Stimulated activated CD8-positive, alpha-beta memory T cell treated with anti-CD3 and anti-CD28 coated beads, Interleukin-7, amount 100 ng/mL, for 4 hours (primary cell): Measurements from ENCODE around the gene RBCK1.
"Not testable (repeated sequence)": the region's sequence is repeated elsewhere in the genome, so short reads cannot be mapped to it uniquely, and the experiment has no call there.

Experiments used
- DNase-seq, 2 donors: peaks; one replicate each; pipeline ENCODE4 v3.0.0-alpha.2; 2020; ENCODE audit warnings: low read depth in 2 of 2

The RBCK1 gene

DNA sequence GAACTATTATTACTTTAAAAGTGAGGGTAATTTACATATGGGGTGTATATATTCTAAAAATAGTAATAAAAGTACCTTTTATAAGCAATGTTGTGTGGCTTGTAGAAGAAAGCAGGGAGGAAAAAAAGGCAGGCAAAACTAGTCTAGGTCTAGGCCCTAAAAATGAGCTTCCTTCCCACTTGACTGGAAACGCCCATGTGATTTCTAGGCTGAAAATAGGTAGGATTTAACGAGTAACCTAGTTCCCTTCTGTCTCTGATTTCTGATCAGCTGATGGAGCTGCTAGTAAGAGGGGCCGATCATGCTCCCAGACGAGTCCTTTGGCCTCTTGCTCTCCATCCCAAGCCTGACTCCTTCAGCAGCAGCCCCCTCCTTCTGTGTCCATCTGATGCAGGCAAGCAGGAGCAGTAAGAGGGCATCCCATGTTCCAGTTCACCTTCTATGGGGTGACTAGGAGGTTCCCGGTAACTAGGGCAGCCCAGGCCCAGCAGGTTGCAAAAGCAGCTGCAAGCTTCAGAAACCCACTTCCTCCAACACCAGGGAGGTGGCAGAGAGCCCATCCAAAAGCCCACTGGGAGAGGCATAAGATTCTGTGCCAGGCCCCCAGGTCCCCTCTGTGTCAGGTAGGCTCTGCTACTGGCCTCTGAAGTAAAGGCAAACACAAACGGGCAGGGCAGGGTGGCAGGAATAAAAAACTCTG, 29.8 kb downstream of the RBCK1 start:
- DNase-seq, result no peak

- DNase-seq, result peak; percentile 43 to 44
Measured at GRCh38 chr20:438571-439469, 30.7 kb downstream of the RBCK1 start.

DNA sequence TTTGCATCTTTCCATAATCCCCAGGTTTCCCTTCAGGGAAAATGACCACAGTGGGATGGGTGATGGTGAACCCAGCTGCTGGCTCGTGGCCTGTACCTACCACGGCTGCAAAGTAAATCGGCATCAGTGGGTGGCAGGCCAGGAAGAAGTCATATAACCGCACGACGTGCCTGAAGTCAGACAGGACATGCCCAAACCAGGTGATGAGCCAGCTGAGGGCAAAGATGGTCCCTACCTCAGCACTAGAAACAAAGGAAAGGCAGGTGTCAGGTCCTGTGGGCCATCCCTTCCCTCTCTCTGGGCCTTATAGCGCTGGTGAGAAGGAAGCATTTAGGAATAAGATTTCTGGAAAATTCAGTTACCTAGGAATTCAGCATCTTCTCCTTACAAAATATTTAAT, 32.0 kb downstream of the RBCK1 start:
- no peak for DNase-seq

DNA sequence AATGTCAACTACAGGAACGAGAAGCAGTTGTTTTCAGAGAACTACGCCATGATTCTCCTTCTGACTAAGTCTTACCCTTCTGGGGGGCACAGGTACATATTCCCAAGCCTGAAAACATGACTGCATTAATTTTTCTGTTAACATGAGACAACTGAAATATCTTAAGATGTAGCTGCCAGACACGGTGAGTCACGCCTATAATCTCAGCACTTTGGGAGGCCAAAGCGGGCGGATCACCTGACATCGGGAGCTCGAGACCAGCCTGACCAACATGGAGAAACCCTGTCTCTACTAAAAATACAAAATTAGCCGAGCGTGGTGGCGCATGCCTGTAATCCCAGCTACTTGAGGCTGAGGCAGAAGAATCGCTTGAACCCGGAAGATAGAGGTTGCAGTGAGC, 32.5 kb downstream of the RBCK1 start:
- no peak for DNase-seq

DNA sequence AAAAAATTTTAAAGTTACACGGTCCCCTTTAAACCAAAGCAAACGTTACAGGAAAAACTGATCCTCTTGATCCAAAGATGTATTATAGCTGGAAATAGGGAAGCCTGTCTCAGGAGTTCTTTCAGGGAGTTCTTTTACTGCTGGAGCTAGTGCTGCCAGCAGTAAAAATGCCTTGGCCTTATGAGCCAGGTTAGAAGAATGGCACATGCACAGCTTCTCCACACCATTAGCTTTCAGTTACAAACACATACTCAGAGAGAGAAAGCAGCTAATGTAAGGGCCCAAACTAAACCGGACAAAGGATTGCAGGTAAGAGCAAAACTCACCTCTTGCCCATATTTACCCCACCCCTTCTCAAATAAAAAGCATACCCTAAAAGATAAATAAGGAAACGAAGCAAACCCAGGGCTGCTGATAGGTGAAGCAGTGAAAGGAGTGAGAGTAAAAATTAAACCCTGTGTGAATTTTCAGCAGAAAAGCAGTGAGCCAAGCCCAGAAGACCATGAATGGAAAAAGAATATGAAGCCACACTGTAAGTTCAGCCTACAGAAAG, 35.2 kb downstream of the RBCK1 start:
- no peak for DNase-seq

DNA sequence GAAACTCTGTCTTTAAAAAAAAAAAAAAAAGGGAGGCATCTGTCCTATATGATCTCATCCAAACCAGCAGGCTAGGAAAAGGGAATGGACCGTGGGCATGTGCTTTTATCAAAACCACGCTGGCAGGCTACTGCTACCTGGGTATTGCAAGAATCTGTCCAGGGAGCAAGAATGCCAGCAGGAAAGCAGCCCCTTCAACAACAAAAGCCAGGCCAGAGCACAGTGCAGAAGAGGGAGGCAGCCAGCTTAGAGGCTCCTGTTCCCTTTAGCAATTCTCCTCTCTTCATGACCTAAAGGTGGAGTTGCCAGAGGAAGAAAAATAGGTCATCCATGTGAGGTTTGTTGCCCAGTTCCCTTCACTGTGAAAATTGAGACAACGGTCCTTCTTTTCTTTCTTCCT, 36.0 kb downstream of the RBCK1 start:
- DNase-seq, result no peak

DNA sequence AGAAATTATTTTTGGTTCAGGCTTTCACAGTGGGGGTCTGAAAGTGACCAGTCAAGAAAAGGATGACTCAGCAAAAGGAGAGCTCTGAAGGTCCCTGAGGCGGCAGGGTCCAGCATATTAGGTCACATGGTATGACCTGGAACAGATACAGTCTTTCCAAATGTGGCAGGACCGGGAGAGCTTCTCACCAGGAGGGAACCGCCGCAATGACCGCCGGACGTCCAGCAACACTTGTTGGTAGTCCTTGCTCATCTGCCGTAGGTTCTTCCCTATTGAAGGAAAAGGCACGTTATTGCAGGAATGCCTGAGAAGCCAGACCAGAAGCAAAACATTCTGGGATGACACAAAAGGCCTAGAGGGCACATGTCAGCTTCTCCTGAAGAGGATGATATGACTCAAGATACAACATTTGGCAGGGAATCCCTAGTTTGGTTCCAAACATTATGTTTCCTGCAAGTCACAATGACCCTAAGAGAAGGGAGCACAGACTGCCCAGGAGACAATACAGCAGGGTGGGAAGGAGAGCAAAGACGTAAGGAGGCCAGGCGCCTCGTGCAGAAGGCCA, 36.8 kb downstream of the RBCK1 start:
- DNase-seq, result no peak

GRCh38 chr20:445514-446336, 37.6 kb downstream of the RBCK1 start:
- DNase-seq, result no peak

- DNase-seq, result not testable (repeated sequence)
Measured at GRCh38 chr20:452021-452420, 43.9 kb downstream of the RBCK1 start.

DNA sequence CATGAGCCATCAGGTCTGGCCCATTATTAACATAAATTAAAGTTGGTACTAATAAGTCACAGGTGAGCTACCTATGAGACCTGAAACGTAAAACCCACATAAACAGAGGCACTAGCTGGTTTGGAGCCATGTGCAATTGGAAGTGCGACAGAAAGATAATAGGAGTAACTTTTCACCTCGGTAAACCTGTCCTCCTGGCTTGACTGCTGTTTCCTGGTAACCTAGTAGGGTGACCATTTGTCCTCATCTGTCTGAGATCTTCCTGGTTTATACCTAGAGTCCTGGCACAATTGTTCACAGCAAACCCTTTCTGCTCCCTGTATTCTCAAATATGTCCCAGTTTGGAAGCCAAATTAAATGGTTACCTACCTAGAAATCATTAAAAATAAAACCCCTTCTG, 46.9 kb downstream of the RBCK1 start:
- DNase-seq, result no peak

- DNase-seq, result no peak
Measured at GRCh38 chr20:458776-459175, 50.7 kb downstream of the RBCK1 start.

GRCh38 chr20:460180-460579, 52.1 kb downstream of the RBCK1 start:
- no peak for DNase-seq

DNA sequence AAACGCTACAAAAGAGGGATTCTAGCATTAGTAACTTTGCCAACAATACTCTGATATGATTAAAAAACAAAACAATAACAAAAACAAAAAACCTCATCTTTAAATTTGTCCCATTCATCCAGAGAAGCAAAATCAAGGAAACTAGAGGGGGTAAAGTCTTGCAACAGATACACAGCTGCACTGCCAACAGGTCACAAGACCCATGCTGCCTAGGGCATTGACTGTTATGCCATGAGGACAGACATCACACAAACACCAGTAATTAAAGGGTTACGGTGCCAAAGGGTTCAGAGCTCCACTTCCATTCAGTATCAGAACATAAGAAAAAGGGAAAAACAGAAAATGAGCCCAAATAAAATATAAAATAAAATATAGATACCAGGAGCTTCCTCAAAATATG, 52.6 kb downstream of the RBCK1 start:
- DNase-seq, result no peak

GRCh38 chr20:461254-462198, 53.4 kb downstream of the RBCK1 start:
- peak; percentile 29 to 51 for DNase-seq

GRCh38 chr20:462199-462991, 54.3 kb downstream of the RBCK1 start, which contains the start of gene TBC1D20:
TSS of gene TBC1D20 (minus strand) at chr20:462533. CDS start at chr20:462405, 128 bp downstream.
- DNase-seq, result peak; percentile 61 to 82

GRCh38 chr20:467755-468154, 59.7 kb downstream of the RBCK1 start:
- no peak for DNase-seq

- no peak for DNase-seq
Measured at GRCh38 chr20:469746-470490, 61.8 kb downstream of the RBCK1 start.

DNA sequence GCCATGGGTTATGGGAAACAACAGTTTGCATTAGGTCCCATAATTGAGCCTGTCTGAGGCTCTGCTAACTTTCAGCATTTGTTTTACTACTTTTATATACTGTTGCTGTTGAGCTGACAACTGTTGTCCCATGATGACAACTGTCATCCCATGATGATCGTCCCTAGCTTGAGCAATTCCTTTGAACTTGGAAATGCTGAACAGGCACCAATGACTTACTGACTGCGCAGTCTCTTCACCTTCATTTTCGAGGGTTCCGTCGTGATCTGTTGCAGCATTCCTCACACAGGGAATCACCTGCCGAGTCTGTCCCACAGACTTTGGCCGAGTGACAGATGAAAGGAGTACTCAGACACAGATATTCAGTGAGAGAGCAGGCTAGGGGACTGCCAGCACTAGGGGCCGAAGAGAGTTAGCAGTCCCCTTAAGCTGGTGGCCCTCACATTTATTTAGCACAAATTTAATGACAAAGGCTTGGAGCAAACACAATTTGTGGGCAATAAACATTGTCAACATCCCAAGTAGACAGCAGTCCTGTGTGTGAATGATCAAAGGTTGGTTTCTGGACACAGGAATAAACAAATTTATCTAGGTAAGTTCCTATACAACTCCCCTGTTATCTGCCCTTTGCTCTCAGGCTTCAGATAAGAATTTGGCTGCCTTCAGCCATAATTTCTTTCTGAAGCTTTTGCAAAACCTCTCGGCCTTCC, 64.2 kb downstream of the RBCK1 start:
- DNase-seq, result no peak
